Lung microvascular endothelial cell (primary cell): Measurements from ENCODE around the gene NSF. TPM values are rescaled to one million over a fixed set of nuclear protein-coding genes. Genes with fewer than 3 reads are reported as not detected.
"Not testable (repeated sequence)": the region's sequence is repeated elsewhere in the genome, so short reads cannot be mapped to it uniquely, and the experiment has no call there.

Source experiments
- DNase-seq, 2 donors: peaks; one replicate each; pipeline versions ENCODE4 v3.0.0 to v3.0.0-alpha.2; 2010; ENCODE audit warnings: low read depth in 2 of 2
- total RNA-seq: library from RNA; depleted of rRNA; stranded (reverse); fragments of >200 nt; gene quantifications from 2 replicates; pipeline ENCODE4 v1.2.1, GENCODE V29; 2014

The NSF gene
- total RNA-seq, 1 donor from 2014 or later = 32.5 TPM

DNA sequence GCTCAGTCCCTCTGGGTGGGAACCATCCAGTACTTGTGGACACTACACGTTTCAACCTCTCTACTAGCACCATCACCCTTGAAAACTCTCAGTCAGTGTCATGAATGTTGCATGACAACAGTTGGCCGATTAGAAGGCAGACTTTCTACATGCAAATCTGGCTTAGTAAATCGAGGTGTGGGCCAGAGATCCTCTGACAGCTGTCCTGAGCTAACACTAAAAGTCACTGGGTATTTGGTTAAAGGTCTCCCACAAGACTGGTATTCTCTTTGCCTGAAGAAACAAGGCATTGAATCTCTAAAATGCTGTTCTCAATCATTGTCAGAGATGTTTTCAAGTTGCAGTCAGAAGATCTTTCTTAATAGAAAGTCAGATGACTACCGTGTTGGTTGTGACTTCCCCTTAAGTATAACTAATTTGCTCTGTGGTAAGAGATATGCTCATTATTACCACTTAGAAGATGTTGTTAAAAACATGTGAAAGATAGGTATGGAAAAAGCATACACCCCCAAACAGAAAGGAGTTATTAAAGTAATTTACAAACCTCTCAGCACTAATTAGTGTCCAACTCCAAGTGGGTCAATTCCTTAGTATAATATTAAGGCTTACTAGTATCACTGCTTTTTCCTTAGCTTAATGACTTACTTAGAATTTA lies 165.7 kb downstream of the NSF start:
- DNase-seq = no peak

DNA sequence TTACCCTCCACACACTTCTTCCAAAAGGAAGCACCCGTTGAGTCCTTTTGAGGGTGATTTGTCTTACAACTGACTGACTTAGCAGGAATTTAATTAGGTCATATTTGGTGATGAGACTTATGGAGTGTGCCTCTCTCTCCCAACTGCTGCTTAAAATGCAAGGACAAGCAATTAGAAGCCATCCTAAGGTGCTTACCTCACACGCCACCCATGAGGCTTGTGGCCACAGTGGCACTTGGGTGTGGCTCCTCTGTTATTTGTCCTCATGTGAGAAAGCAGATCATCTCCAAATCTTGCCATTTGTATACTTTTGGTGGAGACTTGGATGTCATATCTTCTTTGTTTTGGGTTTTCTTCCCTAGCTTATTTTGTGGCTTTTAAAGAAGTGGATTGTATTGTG lies 166.4 kb downstream of the NSF start:
- DNase-seq = no peak

DNA sequence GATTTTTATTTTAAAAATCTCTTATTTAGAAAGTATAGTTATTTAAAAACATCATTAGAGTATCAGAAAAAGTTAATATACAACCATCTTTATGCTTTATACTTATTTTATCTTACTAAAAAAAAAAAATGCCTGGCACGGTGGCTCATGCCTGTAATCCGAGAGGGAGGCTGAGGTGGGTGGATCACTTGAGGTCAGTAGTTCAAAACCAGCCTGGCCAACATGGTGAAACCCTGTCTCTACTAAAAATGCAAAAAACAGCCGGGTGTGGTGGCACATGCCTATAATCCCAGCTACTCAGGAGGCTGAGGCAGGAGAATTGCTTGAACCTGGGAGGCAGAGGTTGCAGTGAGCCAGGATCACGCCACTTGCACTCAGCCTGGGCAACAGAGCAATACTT lies 167.1 kb downstream of the NSF start:
- not testable (repeated sequence) for DNase-seq

DNA sequence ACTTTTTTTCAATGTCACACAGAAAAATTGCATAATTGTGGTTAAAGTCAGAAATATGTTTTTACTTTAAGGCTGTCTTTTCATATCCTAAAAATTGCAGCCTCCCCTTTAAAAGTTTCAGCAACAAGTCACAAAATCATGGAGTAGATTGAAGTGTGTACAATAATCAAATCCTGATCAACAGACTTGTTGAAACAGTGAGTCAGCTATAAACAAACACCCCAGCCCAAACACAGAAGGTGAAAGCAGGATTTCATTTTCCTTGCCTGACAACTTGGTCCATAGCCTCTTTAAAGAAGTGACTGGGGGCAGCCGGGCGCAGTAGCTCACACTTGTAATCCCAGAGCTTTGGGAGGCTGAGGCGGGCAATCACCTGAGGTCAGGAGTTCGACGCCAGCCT lies 168.1 kb downstream of the NSF start:
- DNase-seq = no peak

DNA sequence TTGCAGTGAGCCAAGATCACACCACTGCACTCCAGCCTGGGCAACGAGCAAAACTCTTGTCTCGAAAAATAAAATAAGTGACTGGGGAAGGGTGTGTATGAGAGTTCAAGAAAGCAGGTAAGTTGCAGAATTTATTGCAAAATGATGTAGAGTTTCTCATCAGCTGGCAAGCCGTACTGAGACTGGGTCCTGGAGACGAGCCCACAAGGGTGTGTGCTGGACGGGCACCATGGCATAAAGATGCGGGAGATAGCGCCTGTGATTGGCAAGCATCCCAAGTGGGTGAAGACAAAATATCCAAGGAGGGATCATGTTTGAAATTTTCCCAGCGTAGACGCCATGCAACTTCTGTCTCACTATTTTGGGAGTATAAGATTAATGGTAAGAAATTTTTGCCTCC lies 168.7 kb downstream of the NSF start:
- DNase-seq = no peak

DNA sequence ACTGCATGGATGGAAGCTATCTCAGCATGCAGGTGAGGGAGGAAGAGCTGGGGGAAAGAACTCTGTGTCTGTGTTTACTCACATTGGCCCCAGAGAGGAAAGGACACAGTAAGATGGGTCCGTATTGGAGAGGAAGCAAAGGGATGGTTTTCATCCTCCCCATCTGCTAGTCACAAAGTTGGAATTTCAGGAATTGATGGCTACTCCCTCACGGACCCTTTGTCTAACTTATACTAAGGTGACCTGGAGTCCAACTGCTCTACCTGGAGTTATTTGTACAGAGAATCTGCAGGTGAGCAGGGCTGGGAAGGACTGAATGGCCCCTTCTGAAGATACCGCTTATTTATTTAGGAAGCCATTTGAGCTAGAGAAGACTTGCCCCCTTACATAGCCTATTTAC lies 172.9 kb downstream of the NSF start:
- no peak for DNase-seq

DNA sequence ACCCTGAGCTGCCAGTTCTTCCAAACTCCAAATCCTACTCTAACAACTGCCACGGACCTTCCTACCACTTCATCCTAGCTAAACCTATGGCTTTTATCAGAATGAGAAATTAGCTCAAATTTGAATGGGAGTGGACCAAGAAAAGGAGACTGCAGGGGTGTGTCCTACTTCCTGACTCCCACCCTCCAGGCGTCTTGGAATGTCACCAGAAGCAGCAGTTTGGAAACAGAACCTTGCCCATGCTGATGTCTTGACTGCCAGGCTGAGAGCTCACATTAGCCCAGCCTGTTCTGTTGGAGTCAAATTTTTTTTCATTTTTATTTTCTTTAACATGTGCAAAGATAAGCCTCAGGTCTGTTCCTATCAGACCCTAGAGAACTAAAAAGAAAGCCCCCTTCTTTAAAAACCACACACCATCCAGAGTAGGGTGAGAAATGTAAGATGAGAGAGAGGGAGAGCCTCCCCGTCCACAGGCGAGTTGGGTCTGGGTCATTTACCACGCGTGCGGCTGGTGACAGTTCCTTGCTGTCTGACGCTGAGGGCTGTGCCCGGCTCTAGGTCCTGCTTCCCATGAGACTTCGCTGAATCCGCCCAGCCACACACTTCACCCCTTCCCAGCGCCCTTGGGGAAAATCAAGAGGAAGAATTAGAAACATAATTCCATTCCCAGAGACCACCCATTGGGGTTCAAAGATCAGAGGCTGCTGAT lies 173.7 kb downstream of the NSF start:
- DNase-seq = no peak

DNA sequence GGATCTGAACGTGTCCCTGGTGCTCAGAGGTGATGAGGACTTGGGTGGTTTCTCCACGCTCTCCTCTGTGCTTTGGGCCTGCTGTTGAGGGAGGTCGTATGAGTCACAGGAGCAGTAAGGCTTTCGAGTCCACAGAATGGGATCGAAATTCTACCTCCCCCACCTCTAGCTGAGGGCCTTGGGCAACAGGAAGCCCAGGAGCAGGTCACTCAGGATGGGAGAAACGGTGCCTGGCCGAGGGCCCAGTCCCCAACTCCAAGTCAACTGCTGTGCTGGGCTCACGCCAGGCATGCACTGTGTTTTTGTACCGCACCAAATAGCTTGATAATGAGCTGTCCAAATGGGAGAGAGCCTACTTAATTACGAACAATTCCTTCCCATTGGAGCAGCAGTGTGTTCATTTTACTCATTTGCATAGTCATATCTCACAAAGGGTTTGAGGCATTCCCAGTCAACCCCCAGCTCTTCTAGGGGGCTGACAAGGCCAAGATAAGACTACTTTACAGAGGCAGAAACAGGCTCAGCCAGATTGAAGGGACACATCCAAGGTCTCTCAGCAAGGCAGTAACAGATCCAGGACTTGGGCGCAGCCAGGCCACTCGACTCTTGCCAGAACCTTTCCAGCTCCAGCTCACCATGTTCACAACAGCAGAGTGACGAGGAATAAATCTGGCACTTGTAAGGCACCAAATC lies 174.4 kb downstream of the NSF start:
- DNase-seq = peak; percentile 67 to 70

DNA sequence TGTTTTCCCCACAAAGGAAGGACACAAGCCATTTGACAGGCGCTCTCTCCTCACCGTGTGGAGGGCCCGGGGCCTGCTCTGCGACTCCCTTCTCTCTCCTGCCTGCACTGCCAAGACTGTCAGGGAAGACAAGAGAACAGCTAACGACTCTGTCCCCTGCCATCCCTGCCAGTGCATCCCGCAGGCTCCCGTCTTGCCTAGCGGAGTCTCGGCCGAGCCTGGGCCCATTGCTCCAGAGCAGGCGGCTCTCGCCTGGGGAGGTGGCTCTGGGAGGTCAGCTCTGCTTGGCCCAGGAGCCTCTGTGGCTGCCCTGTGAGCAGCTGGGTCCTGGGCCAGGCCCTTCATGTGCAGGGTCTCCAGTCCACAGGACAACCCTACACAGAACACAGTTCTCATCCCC lies 175.0 kb downstream of the NSF start:
- no peak for DNase-seq

DNA sequence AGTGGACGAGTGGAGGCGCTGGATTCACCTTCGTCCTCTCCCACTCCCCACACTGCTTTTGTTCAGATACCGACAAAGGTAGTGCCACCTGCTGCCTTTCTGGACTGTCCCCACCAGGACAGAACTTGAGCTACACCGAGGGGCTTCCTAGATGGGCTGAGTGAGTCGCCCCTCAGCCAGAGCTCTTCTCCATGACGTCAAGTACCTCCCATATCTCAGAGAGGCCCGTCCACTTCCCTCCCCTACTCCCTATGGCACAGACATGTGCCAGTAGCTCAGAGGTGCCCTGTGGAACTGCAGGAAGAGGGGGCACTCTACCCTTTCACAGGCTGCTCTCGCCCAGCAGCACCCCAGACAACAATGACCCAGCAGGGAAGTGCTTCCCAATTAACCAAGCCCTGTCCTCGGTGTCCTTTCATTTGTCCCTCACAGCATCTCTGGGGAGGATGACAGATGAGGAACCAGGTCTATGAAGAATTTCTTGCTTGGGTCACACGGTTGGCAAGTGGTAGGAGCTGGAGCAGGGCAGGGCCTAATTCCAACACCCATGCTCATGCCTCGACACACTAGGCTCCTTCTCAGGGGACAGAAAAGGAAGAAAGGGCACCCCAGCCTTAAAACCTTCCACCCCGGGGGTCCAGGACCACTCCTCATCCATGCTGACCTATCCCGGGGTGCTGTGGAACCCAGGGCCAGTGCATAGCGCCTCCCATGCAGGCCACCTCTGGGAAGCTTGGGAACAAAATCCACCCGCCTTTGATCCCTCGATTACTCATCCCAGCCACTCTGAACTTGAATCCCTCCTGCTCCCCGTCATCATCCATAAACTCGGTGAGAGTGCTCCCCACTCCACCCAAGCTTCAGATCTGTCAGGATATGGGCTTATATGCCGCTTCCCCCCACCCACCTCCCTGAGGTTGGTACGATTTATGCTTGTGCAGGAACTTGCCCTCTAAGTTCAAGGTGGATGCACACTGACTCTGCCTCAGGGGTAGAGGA lies 176.3 kb downstream of the NSF start:
- no peak for DNase-seq

DNA sequence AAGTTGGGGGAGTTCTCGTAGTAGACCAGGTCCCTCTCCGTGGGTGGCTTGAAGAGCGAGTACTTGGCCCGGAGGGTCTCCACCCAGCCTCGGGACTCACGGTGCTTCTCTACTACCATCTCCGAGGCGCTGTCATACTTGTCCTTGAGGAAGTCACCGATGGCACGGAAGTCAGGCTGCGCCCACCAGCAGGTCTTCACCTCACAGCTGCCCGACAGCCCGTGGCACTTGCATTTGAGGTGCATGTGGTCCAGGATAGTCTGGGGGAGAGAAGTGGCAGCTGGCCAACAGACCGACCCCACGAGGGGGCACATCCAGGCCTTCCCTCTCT lies 178.0 kb downstream of the NSF start:
- DNase-seq = no peak

DNA sequence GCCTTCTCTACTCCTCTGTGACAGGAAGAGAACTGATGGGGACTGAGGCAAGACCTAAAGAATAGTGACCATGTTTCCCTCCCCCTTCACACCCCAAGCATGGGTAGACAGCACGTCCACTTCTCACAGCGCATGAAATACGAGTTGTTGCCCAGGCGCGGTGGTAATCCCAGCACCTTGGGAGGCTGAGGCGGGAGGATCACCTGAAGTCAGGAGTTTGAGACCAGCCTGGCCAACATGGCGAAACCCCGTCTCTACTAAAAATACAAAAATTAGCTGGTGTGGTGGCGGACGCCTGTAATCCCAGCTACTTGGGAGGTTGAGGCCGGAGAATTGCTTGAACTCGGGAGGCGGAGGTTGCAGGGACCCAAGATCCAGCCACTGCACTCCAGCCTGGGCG lies 178.4 kb downstream of the NSF start:
- DNase-seq = not testable (repeated sequence)

DNA sequence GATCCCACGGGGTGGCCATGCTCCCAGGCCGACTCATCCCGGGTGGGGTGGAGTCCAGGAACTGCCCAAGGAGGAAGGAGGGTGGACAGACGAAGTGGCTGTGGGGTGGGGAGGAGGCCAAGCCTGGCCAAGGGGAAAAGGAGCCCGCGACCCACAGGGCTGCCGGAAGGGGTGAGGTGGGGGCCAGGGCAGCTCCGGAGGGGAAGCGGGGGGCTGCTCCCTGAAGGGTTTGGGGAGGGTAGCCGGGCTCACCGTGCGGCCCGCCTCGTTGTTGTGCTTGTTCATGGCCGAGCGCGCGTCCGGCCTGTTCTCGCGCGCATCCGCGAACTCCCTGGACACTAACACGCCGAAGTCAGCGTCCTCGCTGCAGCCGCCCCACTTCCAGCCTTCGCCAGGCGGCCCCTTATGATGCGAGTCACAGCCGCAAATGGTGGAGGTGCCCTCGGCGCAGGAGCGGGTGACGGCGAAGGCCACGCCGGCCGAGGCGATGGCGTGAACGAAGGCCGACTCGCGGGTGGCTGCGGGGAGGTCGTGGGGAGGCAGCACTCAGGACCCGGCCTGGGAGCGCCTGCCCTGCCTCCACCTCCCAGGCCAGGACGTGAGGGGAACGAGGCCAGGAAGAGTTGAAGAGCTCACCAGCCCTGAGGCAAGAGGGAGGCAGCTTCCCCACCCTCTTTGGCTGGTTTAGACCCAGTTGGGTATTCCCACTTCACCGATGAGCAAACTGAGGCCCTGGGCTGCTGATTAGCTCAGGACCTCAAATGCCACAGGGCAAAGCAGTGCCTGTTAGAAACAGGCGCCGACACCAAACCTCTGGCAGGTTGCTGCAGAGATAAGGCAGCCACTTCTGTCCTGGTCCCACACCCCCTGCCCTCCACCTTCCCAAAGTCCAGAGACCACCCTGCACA lies 179.3 kb downstream of the NSF start:
- DNase-seq = peak in 1 of 2 donors; percentile 21

DNA sequence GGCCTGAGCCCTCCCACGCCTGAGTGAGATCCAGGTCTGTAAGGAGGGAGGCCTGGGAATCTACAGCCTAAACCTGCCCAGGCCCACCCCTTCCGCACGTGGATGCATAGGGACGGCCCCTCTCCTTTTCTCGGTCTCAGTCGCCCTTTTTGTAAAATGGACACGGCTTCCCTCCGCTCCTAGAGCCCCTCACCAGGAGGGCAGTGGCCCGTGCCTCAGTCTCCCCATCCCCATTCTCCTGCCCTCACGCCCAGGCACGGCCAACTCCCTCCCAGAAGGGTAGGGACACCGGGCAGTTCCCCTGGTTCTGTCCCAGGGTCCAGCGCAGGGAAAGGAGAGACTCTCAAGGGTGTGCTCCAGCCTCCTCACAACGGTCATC lies 180.0 kb downstream of the NSF start:
- no peak for DNase-seq

DNA sequence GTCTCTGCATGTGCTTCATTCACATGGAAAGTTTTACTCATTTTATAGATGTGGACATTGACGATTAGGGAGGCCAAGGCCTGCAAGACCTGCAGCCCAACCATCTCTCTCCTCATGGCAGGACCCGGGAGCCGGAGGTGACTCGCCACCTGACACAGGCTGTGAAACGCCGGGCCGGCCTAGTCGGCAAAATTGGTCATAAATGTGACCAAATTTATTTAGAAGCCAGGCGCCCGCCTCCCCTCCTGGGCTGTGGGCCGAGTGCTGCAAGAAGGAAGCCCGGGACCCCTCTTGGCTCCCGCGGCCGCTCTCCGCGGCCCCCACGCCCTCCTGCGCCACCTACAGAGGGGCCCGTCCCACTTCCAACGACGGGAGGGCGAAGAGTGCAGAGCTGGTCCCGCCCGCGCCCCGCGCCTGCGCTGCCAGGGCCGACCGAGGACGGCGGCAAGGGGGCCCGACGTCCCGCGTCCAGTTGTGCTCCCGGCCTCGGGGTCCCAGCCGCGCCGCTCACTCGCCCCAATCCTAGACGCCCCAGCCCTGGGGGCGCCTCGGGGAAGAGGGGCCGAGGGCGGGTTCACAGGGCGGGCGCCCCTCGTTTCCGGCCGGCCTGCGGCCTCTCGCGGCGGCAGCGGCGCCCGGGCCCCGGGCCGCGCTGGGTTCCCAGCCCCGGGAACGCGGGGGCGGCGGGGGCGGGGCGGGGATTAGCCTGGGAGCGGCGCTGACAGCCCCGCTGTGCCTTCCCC lies 180.5 kb downstream of the NSF start:
- peak; percentile 56 to 68 for DNase-seq

DNA sequence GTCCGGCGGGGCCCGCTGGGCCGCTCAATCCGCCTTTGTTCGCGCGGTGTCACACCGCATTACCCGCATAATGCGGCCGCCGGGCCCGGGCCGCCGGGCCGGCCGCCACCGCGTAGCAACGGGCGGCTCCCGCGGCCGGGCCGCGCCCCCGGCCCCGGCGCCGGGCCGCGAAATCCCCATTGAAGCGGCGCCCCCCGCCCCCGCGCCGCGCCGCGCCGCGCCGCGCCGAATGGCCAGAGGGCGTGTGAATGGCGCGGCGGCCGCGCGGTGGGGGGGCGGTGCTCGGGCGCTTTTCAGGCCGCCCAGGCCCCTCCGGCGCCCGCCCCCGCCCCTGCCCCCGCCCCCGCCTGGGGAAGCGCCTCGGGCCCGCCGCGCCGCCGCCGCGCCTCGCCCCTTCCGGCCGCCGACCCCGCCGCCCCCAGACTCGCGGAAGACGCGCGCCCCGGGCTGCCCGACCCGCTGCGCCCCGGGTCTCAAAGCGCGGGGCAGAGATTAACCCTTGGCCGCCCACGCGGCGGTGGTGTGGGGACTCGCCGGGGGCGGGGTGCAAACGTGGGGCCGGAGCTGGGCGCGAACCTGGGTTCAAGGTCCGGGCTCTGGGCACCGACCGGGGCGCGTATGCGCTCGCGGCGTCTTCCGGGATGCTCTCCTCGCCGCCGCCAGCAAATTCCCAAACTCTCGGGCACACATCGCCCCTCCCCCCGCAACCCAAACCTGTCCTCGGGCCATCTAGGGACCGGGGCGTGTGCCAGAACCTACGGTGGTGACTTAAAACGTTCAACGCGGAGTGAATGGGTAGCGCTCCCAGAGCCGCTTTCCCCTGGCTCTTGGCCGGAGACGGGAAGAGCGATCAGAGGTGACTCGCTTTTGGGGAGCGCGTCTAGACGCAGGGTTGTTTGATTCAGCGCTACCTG lies 181.3 kb downstream of the NSF start:
- peak; percentile 15 to 63 for DNase-seq

DNA sequence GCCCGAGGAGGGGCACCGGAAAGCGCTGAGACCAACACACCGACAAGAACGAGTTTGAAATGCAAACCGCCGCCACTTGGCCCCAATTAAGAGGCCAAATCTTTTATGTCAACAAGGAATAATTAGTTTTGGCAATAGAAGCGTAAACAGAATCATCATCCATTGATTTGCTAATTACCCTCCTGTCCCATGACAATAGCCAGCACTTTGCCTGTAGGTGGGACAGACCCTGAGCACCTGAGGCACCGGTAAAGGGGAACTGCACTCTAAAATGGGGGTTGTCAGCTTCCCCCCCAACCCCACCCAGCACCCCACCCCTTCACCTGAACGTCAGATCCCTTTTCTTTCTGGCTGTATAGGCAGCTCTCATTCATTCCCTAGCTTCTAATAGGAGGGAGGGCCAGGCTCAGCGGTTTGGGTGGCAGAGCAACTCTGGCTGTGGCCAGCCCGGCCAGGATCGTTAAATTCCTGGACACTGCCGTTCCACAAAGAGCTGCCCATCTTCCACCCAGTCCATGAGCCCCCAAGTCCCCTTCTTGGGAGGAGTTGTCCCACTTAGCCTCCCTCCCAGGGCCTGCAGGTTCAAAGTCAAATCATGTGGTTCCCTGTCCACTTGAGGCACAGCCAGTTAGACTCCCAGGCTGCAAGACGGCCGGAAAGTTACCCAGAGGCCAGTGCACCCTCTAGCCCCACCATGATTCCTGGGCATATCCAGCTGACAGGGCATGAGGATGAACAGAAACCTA lies 182.2 kb downstream of the NSF start:
- DNase-seq = no peak

DNA sequence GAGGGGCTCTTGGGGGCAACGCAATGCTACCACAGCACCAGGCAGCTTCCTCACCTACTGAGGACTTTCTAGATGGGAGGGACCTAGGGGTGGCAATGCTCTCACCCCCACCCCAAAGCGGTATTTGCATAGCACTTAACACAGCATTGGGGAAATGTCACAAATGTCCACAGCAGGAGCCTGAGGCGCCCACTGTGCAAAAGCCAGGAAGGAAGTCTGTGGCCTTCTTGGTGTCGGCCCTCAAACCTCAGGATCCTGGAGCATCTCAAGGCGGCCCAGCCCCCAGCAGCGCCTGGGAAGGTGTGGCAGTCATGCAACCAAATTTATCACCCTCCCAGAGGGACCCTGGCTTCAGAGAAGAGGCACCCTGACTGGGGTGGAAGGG lies 182.7 kb downstream of the NSF start:
- no peak for DNase-seq
